Measurements from ENCODE around the gene FXYD2. TPM values are rescaled to one million over a fixed set of nuclear protein-coding genes. Genes with fewer than 3 reads are reported as not detected.

Gene FXYD2
- total and polyA plus RNA-seq, 2 of the 8 experiments (the other 6 are each of a cell fraction or from before 2014, with no cell fraction given): 0.89 to 1.1 TPM

DNA sequence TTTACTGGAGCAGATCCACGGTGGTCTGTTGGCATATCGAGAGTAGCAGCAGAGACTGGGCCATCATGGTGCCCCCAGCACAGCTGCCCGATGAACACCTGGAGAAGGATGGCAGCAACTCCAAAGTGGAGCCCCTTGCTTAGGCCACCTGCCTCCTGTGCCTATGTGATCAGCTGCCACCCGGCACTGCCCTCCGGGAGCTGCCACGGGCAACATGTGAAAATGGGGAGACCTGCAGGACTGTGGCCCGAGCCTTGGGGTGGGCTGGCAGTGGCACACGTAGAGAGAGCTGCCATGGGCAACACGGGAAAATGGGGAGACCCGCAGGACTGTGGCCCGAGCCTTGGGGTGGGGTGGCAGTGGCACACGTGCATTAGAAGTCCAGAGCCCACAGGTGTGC, 3.1 kb downstream of the FXYD2 start:
- WGBS, 2 experiments (ENCODE audit: extremely low coverage in 1 of 2, insufficient coverage in 1 of 2, insufficient read length in 1 of 2, insufficient replicate concordance in 2 of 2, low coverage in 1 of 2, low lambda C conversion rate in 2 of 2, missing lambda C conversion rate in 1 of 2): 92% methylated on average over 12 of the region's 12 CpGs; no CpG with 5 or more reads in 1 of the 2 experiments

More for the DNA sequence above, 3.1 kb downstream of the FXYD2 start:
- Histone ChIP-seq H2BK20ac (ENCODE audit: low read length) (no peak overlapping the region), H3K27me3 (replicated peaks in 1 of 4; ENCODE audit: control insufficient read depth in 3 of 4, extremely low read depth in 1 of 4, insufficient read depth in 3 of 4, low read length in 3 of 4) (no peaks in the 10 kb centered on the region; a peak in 1 of 7 replicates), H3K18ac (ENCODE audit: extremely low read depth, low read length) (no peak overlapping the region), H3K79me2 (ENCODE audit: control insufficient read depth in 1 of 2, insufficient read depth in 2 of 2, low read length in 2 of 2) (no peaks in the 10 kb centered on the region), H3K4ac (replicated peaks; ENCODE audit: insufficient read length, low read depth, low read length) (no peak overlapping the region), H3K9me3 (ENCODE audit: insufficient read depth in 2 of 2, low read depth in 1 of 2, low read length in 1 of 2) (no peaks in the 10 kb centered on the region), H3K4me3 (ENCODE audit: extremely low read depth in 1 of 4, insufficient read depth in 2 of 4, low read depth in 3 of 4, low read length in 4 of 4) (no peak overlapping the region), H3K4me1 (replicated peaks in 1 of 4; ENCODE audit: control insufficient read depth in 3 of 4, insufficient read depth in 4 of 4, low read length in 3 of 4) (peaks cover 0 to 39% (median 24%) of the 10 kb centered on the region in 4 experiments; a peak in 6 of 7 replicates), H4K91ac (replicated peaks; ENCODE audit: insufficient read length, low read length) (peak overlapping the region; percentile 23), H4K8ac (ENCODE audit: extremely low read depth, insufficient read depth, low read length) (no peak overlapping the region), H3K14ac (ENCODE audit: insufficient read length) (no peak overlapping the region), H3K4me2 (ENCODE audit: insufficient read depth in 1 of 2, low read depth in 2 of 2, low read length in 2 of 2) (no peak overlapping the region), H3K56ac (replicated peaks; ENCODE audit: insufficient read length, low read depth, low read length) (no peak overlapping the region), H2BK120ac (replicated peaks; ENCODE audit: low read depth, low read length) (no peak overlapping the region), H4K5ac (ENCODE audit: insufficient read length, low read depth, low read length) (no peak overlapping the region), H3K9ac (replicated peaks in 1 of 4; ENCODE audit: extremely low read depth in 1 of 4, low read depth in 3 of 4, low read length in 3 of 4) (no peak overlapping the region), H3K23ac (ENCODE audit: insufficient read length) (no peak overlapping the region), H2AK5ac (ENCODE audit: low read depth, low read length) (no peak overlapping the region), H4K20me1 (replicated peaks in 1 of 2; ENCODE audit: control insufficient read depth in 1 of 2, insufficient read depth in 2 of 2, low read length in 2 of 2) (no peaks in the 10 kb centered on the region), H2BK5ac (ENCODE audit: low read depth, low read length) (peak overlapping the region; percentile 21; the same call in 1 of the 2 replicates), H2AFZ (ENCODE audit: low read length) (no peak overlapping the region), H2BK15ac (ENCODE audit: low read length) (peak overlapping the region; percentile 72; the same call in 1 of the 2 replicates), H2BK12ac (ENCODE audit: low read depth, low read length) (peak overlapping the region; percentile 50; the same call in 1 of the 2 replicates), H3K23me2 (ENCODE audit: low read depth, low read length) (no peaks in the 10 kb centered on the region; the same call in 1 of the 2 replicates), H3K27ac (ENCODE audit: low read depth, low read length) (no peak overlapping the region), H3K36me3 (ENCODE audit: control insufficient read depth in 2 of 4, insufficient read depth in 4 of 4, low read length in 3 of 4) (no peaks in the 10 kb centered on the region), H3K79me1 (ENCODE audit: low read depth, low read length) (no peaks in the 10 kb centered on the region)
- FAIRE-seq (no peak), DNase-seq (ENCODE audit: low read depth in 1 of 2, low spot score in 2 of 2) (no peak)
- TF ChIP-seq FOSL1 (IDR thresholded peaks at IDR 0.05; ENCODE audit: insufficient read depth, low read depth, low read length): no peak
- ChIA-PET POLR2A (ENCODE audit: partially characterized antibody) (no interaction called here), CTCF (ENCODE audit: partially characterized antibody) (interaction anchor here (0.7 to 9.7 kb wide), 24 partner anchors 10 to 518 kb away, joined by 3 to 163 read pairs (median 5); no protein-coding TSS in a partner anchor)
